HCEC 1CT (cell line): Measurements from ENCODE around the gene GRIA1.
"Not testable (repeated sequence)": the region's sequence is repeated elsewhere in the genome, so short reads cannot be mapped to it uniquely, and the experiment has no call there.

ENCODE experiments used
- DNase-seq: peaks from one replicate; pipeline ENCODE4 v3.0.0-alpha.2; 2017

GRIA1 gene

DNA sequence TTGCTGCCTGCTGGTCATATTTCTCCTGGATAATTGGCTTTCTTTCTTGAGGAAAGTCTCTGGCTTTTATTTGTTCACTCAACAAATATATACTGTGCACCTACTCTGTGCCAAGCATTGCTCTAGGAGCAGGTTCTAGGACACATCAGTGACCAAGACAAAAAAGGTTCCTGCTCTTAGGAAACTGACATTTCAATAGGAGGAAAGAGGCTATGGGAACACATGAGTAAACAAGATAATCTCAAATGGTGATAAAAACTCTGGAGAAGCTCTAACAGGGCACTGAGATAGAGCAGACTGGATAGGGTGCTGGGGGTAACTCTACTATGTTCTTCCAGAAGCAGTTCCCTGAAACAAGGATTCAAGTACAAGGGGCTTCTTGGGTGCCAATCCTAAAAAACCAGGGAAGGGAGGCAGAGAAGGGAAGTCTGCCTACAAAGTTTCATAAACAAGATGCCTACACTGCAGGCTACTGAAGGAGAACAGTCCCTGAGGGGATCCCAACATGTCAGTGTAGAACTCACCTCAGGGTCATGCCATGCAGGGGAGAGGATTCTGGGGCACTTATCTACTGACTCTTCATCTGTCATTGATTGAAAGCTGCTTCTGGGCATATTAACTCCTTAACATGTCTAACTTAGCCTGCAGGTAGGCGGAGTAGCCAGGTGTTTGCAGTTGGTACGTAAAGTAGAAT lies 181.3 kb downstream of the GRIA1 start:
- no peak for DNase-seq

DNA sequence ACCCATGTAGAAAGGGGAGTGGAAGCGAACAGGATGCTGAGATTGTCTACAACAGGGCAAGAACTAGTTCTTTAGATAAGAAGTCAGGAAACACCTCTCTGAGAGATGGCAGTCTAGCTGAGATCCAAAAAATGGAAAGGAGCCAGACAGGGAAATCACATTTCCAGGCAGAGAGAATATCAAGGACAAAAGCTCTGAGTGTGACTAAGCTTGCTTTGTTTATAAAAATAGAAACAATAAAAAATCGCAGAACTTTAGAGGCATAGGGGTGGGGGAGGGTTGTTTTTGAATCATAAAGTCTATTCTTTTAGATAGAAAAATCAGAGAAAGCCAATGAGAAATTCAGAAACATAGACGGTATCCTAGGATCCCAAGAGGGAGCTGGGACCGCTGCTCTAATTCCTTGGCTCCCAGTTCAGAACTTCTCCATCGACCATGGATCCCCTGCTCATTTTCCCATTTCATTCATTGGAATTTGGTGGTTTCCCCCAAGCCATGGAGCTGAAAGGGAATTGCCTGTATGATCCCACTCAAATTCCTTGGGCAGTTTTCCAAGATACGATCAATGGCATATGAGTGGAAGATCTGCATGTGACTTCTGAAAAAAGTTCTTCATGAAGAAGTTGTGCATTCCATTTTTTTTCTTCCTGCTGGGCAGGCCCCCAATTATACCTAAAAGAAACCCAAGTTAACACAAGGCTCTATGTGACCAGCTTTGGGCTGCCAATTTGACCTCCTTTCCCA lies 182.0 kb downstream of the GRIA1 start:
- DNase-seq = peak; percentile 38

DNA sequence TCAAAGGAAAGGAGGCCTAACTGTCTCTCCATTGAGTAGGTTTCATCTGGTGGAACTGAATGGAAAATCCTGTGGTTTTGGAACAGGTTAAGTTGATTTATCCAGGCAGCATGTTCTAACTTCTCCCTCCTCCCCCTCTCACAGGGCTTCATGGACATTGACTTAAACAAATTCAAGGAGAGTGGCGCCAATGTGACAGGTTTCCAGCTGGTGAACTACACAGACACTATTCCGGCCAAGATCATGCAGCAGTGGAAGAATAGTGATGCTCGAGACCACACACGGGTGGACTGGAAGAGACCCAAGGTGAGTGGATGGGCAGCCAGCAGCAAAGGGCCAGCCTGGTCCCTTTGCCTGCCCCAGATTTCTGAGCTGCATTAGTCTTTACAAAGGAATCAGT lies 183.9 kb downstream of the GRIA1 start:
- no peak for DNase-seq

DNA sequence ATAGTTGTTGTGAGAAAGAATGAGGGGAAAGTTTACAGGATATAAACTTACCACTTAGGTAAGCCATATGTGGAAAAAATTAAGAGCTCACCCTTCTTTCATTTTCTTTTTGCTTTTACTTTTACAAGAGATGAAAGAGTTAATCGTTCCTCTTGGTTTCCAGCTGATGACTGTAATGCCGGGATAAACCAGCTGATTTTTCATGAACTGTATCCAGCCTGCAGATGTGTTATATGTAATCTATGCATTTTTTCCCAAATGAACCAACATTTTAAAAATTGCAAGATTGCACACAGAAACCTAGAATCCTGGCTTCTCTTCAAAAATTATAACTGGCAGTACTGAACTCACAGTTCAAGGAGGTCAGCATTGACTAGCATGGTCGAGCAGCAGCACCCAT lies 185.9 kb downstream of the GRIA1 start:
- DNase-seq = no peak

DNA sequence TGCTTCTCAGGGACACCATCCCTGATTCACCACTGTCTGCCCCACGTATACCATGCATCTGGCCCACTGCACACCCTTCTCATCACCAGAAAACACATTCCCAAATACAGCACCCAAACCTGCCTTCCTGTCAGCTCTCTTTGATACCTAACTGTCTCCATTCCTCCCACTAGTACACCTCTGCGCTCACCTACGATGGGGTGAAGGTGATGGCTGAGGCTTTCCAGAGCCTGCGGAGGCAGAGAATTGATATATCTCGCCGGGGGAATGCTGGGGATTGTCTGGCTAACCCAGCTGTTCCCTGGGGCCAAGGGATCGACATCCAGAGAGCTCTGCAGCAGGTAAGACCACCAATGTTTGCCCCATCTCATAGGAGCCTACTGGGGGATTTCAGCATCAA lies 186.4 kb downstream of the GRIA1 start:
- no peak for DNase-seq

DNA sequence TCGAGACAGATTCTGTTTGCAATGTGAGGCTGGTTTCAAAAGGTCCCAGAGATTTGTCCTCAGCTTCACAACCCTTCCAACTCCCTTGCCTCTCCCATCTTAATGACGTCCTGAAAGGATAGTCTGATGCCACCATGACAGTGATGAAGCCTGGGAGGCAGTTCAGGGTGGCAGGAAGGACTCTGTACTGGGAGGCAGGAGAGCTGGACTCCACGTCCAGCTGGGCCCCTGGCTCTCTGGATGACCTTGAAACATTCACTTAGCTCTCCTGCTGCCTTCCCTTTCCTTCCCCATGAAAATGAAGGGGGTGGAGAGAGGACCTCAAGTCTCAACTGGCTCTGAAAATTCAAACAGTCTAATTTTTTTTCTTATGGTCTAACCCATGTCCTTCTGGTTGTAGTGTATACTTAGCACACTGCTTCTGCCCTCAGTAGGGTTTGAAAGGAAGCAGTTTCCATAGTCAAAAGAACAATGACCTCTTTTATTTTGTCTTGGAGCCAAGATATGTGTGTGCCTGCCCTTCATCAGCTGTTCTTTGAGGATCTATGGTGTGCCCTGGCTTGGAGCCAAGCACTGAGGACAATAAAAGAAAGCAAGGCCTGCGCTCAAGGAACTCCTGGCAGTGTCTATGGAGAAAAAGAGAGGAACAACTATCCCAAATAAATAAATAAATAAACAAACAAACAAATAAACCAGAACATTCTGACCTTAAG lies 188.3 kb downstream of the GRIA1 start:
- DNase-seq = no peak

DNA sequence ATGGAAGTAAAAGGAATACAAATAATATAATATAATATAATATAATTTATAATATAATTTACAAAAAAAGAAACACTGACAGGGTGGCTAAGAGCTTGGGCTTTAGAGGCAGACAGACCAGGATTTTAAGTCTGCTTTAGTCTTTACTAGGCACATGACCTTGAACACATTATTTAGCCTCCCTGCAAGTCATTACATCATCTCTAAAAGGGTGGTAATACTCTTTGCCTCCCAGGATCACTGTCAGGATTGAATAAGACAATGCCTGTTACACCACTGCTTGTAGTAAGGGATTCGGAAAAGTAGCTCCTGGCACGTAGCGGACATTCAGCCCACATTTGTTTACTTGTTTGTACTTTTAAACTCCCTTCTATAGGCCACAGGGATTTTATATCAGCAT lies 199.8 kb downstream of the GRIA1 start:
- DNase-seq = no peak

DNA sequence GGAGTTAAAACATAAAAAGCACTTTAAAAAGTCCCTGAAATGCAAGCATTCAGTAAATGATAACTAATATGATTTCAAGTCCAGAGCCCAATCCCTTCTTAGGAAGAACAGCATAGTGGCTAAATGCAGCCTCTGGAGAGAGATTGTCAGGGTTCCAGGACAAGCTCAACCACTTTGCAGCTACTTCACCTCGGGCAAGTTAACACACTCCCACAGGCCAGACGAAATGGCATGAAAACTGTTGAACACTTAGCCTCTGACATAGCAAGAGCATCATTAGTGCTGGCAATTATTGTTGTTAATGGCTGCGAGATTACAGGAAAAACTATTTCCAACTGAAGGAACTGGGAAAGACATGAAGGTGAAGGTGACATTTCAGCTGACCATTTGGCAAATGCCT lies 205.8 kb downstream of the GRIA1 start:
- no peak for DNase-seq

DNA sequence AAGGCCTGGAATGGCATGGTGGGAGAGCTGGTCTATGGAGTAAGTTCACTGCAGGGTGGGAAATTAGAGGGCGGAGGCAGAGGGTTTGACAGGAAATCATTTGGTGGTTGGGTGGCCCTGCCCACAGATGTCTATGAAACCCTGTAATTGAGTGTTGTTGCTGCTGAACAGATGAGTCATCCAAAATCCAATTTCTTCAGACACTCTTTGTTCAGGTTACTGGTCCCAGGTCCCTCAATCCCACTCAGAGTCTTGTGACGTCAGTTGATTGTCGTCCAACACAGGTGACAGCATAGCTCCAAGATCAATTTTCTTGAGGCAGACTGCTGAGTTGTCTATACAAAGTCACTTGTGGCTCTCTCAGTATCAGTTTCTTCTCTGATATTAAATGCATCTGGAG lies 208.6 kb downstream of the GRIA1 start:
- no peak for DNase-seq

DNA sequence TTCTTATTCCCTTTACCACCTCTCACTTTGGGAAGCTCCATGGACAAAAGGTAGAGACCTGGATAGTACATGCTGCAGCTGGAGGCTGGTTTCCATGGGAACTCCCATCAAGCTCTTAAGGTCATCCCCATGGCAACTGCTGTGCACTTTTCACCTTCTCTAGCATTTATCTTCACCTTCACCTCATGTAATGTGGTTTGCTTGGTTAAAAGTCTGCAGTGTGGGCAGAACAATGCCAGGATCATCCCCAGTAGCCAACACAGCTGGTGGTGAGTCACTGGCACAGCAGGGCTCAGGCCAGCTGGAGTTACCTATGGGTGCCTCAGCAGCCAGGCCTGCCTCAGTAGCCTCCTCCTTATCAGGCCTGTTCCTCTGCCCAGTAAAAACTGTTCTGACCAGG lies 210.5 kb downstream of the GRIA1 start:
- DNase-seq = peak; percentile 15

DNA sequence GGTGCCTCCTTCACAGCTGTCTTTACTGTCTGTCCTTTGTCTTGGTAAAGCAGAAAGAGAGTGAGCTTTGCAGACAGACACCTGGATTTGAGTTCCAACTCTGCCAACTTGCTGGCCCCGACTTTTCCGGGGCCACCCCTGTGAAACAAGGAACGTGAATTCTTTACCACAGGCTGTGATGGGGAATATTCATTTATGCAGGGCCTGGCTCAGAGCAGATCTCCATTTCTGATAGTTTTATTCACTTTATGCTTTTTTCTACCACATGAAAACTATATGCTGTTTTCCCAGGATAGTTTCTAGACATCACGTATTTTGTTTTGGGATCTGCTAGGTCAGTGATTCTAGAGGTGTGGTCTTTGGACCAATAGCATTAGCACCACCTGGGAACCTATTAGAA lies 211.8 kb downstream of the GRIA1 start:
- DNase-seq = no peak

DNA sequence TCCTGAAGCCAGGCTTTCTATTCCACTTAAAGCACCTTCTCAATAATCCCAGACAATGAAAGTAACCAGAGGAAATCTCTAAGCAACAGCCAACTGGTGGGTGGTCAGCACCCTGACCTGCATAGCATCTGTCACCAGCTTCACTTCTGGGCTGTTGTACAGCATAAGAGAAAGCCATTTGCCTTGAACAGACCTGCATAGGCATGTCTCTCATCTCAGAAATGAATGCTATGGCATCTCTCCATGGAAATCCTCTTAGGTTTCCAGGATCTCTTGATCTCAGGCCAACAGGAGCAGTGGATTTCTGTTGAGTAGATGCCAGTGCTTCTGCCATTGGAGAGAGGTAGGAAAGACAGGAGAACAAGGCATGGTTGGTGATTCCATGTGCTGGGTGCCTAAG lies 213.6 kb downstream of the GRIA1 start:
- DNase-seq = no peak

DNA sequence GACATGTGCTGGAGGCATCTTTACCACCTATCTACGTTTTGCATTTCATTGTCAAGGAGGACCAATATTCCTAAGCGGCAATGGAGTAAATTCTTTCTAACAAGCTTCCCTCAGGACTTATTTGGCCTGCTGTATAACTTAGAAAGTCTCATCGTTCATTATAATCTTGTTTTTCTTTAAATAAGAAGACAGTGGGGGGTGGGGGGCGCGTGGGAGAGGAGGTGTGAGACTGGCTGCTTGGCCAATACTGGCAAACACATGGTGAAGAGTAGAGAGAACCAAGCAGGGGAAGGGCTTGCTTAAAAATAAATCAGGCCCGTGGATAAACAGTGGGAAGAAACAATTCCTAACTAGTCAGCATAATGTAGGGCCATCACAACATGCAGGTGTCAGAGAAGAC lies 217.2 kb downstream of the GRIA1 start:
- no peak for DNase-seq

DNA sequence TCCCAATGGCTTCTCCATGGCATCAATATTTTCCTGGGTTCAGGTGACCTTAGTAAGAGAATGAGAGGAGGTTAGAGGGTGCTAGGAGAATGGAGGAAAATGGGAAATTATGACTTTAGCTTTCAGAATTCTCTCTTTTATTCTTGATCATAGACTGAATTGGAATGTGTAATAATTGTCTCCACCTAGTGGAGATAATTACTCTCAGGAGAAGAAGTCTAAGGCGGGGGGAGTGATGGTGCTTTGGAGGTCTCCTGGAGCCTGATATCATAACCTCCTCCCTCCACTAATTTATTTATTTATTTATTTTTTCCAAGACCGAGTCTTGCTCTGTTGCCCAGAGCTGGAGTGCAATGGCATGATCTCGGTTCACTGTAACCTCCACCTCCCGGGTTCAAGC lies 221.3 kb downstream of the GRIA1 start:
- peak; percentile 4 for DNase-seq

DNA sequence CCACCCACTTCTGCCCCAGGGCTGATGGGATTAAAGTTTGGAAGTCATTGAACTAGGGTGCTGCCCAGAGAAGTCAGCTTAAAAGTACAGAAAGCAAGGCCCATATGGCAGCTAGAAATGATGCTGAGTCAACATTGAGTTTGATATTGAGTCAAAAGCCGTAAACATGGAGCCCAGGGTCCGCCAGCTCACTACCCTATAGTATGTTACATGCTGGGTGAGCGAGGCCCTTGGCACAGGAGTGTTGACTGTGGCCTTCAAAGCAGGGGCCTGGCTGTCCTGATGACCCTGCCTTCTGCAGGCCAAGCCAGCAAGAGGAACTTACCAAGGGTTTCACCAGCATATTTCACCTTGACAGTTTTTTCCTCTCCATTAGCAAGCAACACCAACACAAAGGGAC lies 222.5 kb downstream of the GRIA1 start:
- no peak for DNase-seq

DNA sequence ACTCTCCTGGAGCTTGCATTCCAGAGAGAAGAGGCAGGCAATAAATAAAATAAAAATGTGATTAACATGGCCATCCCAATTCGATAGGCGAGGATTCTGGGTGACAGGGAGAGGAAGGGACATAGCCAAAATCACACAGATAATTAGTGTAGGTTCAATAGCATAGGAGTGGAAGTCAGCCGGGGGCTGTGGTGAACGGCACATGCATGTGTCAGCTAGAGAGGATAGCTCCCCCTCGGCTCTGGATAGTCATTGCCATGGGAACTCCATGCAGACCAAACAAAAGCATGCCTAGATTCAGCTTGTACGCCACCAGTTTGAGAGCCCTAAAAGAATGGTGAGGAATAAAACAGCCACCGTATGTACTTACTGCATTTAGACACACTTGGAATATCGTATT lies 223.5 kb downstream of the GRIA1 start:
- DNase-seq = no peak

DNA sequence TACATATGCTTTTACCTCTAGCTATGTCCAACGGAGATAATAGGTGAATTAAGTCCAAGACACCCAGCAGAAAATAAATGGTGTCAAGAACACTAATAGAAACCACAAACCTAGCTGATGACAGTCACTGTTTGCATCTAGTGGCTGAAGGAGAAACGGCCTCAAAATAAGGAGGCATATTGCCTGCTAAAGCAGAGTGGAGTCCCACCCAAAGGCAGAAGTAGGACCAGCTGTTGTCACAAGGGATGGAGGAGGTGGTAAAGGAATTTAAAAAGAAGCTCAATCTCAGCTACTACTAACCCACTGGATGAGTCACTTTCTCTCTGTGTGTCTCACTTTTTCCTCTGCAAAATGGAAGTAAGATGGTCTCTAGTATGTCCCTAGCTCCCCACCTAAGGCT lies 224.3 kb downstream of the GRIA1 start:
- peak; percentile 40 for DNase-seq

DNA sequence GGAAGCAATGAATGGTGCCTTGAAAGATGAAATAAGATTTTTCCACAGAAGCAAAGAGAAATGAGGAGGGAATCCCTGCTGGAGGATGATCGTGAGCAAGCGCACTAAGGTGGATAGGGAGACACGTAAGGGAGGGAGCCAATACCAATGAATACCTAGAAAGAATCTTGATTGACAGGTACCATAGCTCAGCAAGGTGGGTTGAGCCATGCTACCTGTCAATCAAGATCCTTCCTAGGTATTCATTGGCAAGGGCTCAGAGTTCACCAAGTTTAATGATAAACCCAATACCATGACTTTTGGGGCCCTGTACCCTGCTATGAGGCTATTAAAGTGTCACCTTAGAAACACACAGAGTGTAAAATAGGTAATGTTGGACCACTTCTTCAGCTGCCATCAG lies 226.8 kb downstream of the GRIA1 start:
- no peak for DNase-seq

DNA sequence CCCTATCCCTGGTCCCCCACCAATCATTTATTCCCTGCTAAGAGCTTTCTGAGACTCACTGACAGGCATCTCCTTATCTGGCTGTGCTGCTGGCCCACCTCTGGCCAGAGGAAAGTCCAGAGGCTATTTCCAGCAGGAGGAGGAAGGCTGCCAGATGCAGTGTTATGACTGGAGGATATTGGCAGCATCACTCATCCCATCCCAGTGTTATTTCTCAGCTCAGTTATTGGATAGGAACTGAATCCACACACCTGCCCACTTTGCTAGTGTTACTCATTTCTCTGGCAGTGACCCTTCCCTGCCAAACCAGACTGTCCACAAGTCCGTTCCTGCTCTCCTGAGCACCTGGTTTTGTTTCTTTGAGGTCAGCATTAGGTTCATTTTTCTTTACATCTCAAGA lies 228.2 kb downstream of the GRIA1 start:
- DNase-seq = no peak

DNA sequence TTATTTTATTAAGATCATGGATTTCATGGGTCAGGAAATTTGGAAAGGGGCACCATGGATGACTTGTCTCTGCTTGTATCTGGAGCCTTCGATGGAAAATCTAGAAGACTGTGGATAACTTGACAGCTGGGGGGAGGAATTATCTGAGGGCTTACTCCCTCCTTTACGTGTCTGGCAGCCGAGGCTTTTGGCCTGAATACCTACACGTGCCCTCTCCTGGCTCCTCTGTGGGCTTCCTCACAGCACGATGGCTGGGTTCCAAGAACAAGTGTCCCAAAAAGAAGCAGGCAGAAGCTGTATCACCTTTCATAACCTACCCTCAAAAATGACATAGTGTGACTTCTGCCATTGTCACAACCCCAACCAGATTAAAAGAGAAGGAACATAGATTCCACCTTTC lies 228.9 kb downstream of the GRIA1 start:
- no peak for DNase-seq

DNA sequence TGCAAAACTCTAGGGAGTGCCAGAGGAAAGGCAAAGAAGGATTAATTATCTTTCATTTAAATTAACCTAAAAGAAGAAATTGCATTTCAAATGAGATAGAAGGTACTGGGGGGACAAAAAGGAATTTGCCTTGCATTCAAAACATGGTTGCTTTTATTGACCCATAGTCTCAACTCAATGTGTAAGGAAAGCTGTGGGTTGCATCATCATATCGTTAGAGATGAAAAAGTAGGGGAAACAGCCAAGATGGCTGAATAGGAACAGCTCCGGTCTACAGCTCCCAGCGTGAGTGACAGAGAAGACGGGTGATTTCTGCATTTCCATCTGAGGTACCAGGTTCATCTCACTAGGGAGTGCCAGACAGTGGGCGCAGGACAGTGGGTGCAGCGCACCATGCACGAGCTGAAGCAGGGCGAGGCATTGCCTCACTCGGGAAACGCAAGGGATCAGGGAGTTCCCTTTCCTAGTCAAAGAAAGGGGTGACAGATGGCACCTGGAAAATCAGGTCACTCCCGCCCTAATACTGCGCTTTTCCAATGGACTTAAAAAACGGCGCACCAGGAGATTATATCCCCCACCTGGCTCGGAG lies 232.6 kb downstream of the GRIA1 start:
- not testable (repeated sequence) for DNase-seq

DNA sequence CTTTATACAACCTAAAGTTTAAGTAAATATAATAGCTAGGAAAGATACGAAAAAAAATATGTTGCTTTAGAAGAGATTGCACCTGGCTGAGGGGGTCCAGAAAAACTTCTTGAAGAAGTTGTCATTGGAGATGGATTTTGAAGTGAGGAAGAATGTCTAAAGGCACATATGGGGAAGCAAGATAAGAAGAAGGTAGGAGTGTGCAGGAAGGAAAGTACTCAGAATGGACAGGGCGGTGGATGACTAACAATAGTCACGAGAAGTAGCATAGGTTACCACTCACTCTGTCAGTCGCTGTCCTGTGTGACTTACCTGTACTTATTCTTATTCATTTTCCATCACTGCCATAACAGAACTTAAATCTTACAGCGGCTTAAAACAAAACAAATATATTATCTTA lies 251.6 kb downstream of the GRIA1 start:
- DNase-seq = no peak

DNA sequence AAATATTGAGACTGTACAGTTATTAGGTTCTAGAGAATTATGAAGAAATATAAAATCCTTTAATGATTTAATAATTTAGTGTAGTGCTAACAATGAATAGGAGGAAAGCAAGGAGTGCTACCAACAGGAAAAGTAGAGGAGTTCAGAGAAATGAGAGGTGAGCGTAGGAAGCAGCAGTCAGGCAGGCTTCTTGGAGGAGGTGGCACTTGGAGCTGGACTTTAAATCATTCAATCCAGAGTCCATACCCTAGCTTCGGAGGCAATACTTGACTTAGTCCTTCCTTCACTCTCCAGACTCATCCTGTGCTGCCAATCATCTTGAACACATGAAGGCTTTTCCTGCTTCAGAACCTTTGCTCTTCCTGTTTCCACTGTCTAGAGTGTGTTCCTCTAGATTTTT lies 254.3 kb downstream of the GRIA1 start:
- DNase-seq = no peak
